Hepatocyte (in vitro differentiated cells): ENCODE measurements around the gene CDC42BPA. TPM values are rescaled to one million over a fixed set of nuclear protein-coding genes. Genes with fewer than 3 reads are reported as not detected.
"Not testable (repeated sequence)": the region's sequence is repeated elsewhere in the genome, so short reads cannot be mapped to it uniquely, and the experiment has no call there.

ENCODE experiments used
- DNase-seq: peaks from one replicate; pipeline ENCODE4 v3.0.0-alpha.2; 2016; ENCODE audit warnings: low spot score
- H2AFZ ChIP-seq: fragments of 200-600 bp; sonication (generic); 2 replicates; pipeline ENCODE4 v1.6.0; 2016; ENCODE audit warnings: antibody characterized with exemption, mild to moderate bottlenecking
- H3K27ac ChIP-seq: fragments of 200-600 bp; sonication (generic); 2 replicates; pipeline ENCODE4 v1.5.1; 2016; ENCODE audit warnings: mild to moderate bottlenecking
- H3K27me3 ChIP-seq: fragments of 200-600 bp; sonication (generic); 2 replicates; pipeline ENCODE4 v1.6.1; 2016
- H3K36me3 ChIP-seq: fragments of 200-600 bp; sonication (generic); replicated peaks from 2 replicates; pipeline ENCODE4 v1.5.1; 2016; ENCODE audit warnings: low read depth; ENCODE audit not compliant: insufficient read depth
- H3K4me1 ChIP-seq: fragments of 200-600 bp; sonication (generic); 2 replicates; pipeline ENCODE4 v1.5.1; 2016; ENCODE audit warnings: mild to moderate bottlenecking, moderate library complexity; ENCODE audit not compliant: insufficient read depth
- H3K4me2 ChIP-seq: fragments of 200-600 bp; sonication (generic); 2 replicates; pipeline ENCODE4 v1.6.0; 2016
- H3K4me3 ChIP-seq: fragments of 200-600 bp; sonication (generic); 2 replicates; pipeline ENCODE4 v1.5.1; 2016; ENCODE audit warnings: mild to moderate bottlenecking
- H3K79me2 ChIP-seq: fragments of 200-600 bp; sonication (generic); 2 replicates; pipeline ENCODE4 v1.6.0; 2017; ENCODE audit warnings: mild to moderate bottlenecking
- H3K9me2 ChIP-seq: fragments of 200-600 bp; sonication (generic); replicated peaks from 2 replicates; pipeline ENCODE4 v1.6.0; 2017; ENCODE audit warnings: mild to moderate bottlenecking; ENCODE audit not compliant: insufficient read depth
- H3K9me3 ChIP-seq: fragments of 200-600 bp; sonication (generic); 2 replicates; pipeline ENCODE4 v1.5.1; 2016; ENCODE audit warnings: low read depth, mild to moderate bottlenecking
- H4K20me1 ChIP-seq: fragments of 200-600 bp; sonication (generic); 2 replicates; pipeline ENCODE4 v1.6.0; 2016; ENCODE audit warnings: mild to moderate bottlenecking; ENCODE audit not compliant: insufficient read depth, poor library complexity, severe bottlenecking
- CTCF ChIP-seq: fragments of 200-600 bp; sonication (generic); IDR thresholded peaks from 2 replicates; pipeline ENCODE4 v1.5.1; 2016; ENCODE audit warnings: antibody characterized with exemption, mild to moderate bottlenecking; ENCODE audit not compliant: poor library complexity
- EZH2 ChIP-seq: fragments of 200-600 bp; sonication (generic); IDR thresholded peaks from 2 replicates; pipeline ENCODE4 v1.6.1; 2016; ENCODE audit warnings: antibody characterized with exemption, mild to moderate bottlenecking, borderline replicate concordance
- EZH2phosphoT487 ChIP-seq: fragments of 200-600 bp; sonication (generic); IDR thresholded peaks from one replicate; pipeline ENCODE4 v1.6.1; 2018; ENCODE audit warnings: antibody characterized with exemption, mild to moderate bottlenecking, low read depth, moderate library complexity; ENCODE audit not compliant: unreplicated experiment, severe bottlenecking
- WGBS: methylation state at CpG from one replicate; pipeline ENCODE4 v1.1.6; 2016; ENCODE audit warnings: low lambda C conversion rate; ENCODE audit errors: missing lambda C conversion rate; 5-methylcytosine and 5-hydroxymethylcytosine counted together
- polyA plus RNA-seq: library from polyadenylated mRNA; unstranded; fragments of >200 nt; fragmentation: Nextera tagmentation; extraction: Ambion mirVana; gene quantifications from 2 replicates; pipeline ENCODE4 v1.2.1, GENCODE V29; 2016
- total RNA-seq: library from RNA; depleted of rRNA; stranded (reverse); fragments of >200 nt; gene quantifications from 2 replicates; pipeline ENCODE4 v1.2.3, GENCODE V29; 2014

The CDC42BPA gene
- total and polyA plus RNA-seq, 2 experiments from 2014 or later = 24.5 to 40.9 TPM

GRCh38 chr1:227343206-227343605 is 24.9 kb upstream of the CDC42BPA start:
- H3K36me3 ChIP-seq = no peaks in the 10 kb centered on the region
- H3K4me2 ChIP-seq = no peak overlapping the region
- H4K20me1 ChIP-seq = no peaks in the 10 kb centered on the region
- H3K27ac ChIP-seq = no peak overlapping the region
- H2AFZ ChIP-seq = no peak overlapping the region
- H3K4me3 ChIP-seq = no peak overlapping the region
- DNase-seq = no peak
- H3K4me1 ChIP-seq = no peaks in the 10 kb centered on the region
- no peak for TF ChIP-seq EZH2
- TF ChIP-seq EZH2phosphoT487 = no peak
- TF ChIP-seq CTCF = no peak
- no peaks in the 10 kb centered on the region for H3K9me3 ChIP-seq
- H3K9me2 ChIP-seq = no peaks in the 10 kb centered on the region
- no peaks in the 10 kb centered on the region for H3K27me3 ChIP-seq
- no peaks in the 10 kb centered on the region for H3K79me2 ChIP-seq

- 98% methylated on average over 3 of the region's 3 CpGs for WGBS
- Histone ChIP-seq H3K9me3 (no peaks in the 10 kb centered on the region), H3K36me3 (no peaks in the 10 kb centered on the region), H3K79me2 (no peaks in the 10 kb centered on the region), H4K20me1 (no peaks in the 10 kb centered on the region), H3K4me3 (no peak overlapping the region), H3K27ac (no peak overlapping the region), H3K4me2 (no peak overlapping the region), H3K9me2 (no peaks in the 10 kb centered on the region), H3K27me3 (no peaks in the 10 kb centered on the region), H3K4me1 (no peaks in the 10 kb centered on the region), H2AFZ (no peak overlapping the region)
- no peak for TF ChIP-seq CTCF
- DNase-seq = no peak
These were observed 24.0 kb upstream of the CDC42BPA start for GRCh38 chr1:227342075-227342829.

- H3K79me2 ChIP-seq, H3K4me1 ChIP-seq, H3K27ac ChIP-seq, H3K4me2 ChIP-seq, H3K4me3 ChIP-seq, H3K9me2 ChIP-seq, H2AFZ ChIP-seq, H4K20me1 ChIP-seq, H3K9me3 ChIP-seq, H3K27me3 ChIP-seq, H3K36me3 ChIP-seq, DNase-seq: not testable (repeated sequence)
- WGBS = 95% methylated on average over 4 of the region's 4 CpGs
These were observed 17.8 kb upstream of the CDC42BPA start for GRCh38 chr1:227336136-227336535.

- H3K4me3 ChIP-seq = no peak overlapping the region
- no peaks in the 10 kb centered on the region for H3K9me3 ChIP-seq
- no peak overlapping the region for H3K27ac ChIP-seq
- WGBS = 73% methylated on average over 5 of the region's 5 CpGs
- no peaks in the 10 kb centered on the region for H3K27me3 ChIP-seq
- H3K4me2 ChIP-seq = no peak overlapping the region
- TF ChIP-seq EZH2phosphoT487 (no peak), EZH2 (no peak), CTCF (no peak)
- H3K9me2 ChIP-seq = no peaks in the 10 kb centered on the region
- H4K20me1 ChIP-seq = no peaks in the 10 kb centered on the region
- H3K79me2 ChIP-seq = no peaks in the 10 kb centered on the region
- no peaks in the 10 kb centered on the region for H3K4me1 ChIP-seq
- no peak for DNase-seq
- H2AFZ ChIP-seq = no peak overlapping the region
- H3K36me3 ChIP-seq = no peaks in the 10 kb centered on the region
These were observed 17.1 kb upstream of the CDC42BPA start for GRCh38 chr1:227335242-227336020.
